GM10248 (cell line): ENCODE results near the gene SLC36A1.

Experiments used
- CTCF ChIA-PET: fragments of 300-600 bp; sonication (Branson Sonifier 250); formaldehyde crosslinking; extraction: SDS; loops from one replicate; lab custom pipeline; 2021; ENCODE audit warnings: antibody characterized with exemption; lab: Yijun Ruan, JAX
- POLR2A ChIA-PET: fragments of 350-650 bp; sonication (Branson Sonifier 250); formaldehyde crosslinking; extraction: SDS; loops from one replicate; lab custom pipeline; 2020; ENCODE audit warnings: antibody characterized with exemption; lab: Yijun Ruan, JAX
- DNase-seq: peaks from one replicate; pipeline ENCODE4 v3.0.0; 2012; ENCODE audit errors: extremely low spot score
- CTCF ChIP-seq: IDR thresholded peaks from 2 replicates; pipeline ENCODE4 v1.5.1; 2012; ENCODE audit warnings: mild to moderate bottlenecking, low read depth; ENCODE audit errors: extremely low read depth, missing control alignments, control extremely low read depth

Gene SLC36A1

GRCh38 chr5:151469386-151469785, 22.0 kb downstream of the SLC36A1 start:
- ChIA-PET POLR2A (no interaction called here), CTCF (no interaction called here)
- no peak for TF ChIP-seq CTCF
- DNase-seq: no peak

GRCh38 chr5:151469992-151470391, 22.6 kb downstream of the SLC36A1 start:
- no peak for DNase-seq
- no peak for TF ChIP-seq CTCF
- ChIA-PET CTCF (no interaction called here), POLR2A (no interaction called here)

- CTCF ChIA-PET: no interaction called here
- no peak for TF ChIP-seq CTCF
- DNase-seq: no peak
Observed at GRCh38 chr5:151470439-151470838, 23.0 kb downstream of the SLC36A1 start.

GRCh38 chr5:151471276-151471675, 23.9 kb downstream of the SLC36A1 start:
- DNase-seq: no peak
- ChIA-PET POLR2A (no interaction called here), CTCF (no interaction called here)
- TF ChIP-seq CTCF: no peak

More at GRCh38 chr5:151470439-151470838, 23.0 kb downstream of the SLC36A1 start:
- POLR2A ChIA-PET: no interaction called here

DNA sequence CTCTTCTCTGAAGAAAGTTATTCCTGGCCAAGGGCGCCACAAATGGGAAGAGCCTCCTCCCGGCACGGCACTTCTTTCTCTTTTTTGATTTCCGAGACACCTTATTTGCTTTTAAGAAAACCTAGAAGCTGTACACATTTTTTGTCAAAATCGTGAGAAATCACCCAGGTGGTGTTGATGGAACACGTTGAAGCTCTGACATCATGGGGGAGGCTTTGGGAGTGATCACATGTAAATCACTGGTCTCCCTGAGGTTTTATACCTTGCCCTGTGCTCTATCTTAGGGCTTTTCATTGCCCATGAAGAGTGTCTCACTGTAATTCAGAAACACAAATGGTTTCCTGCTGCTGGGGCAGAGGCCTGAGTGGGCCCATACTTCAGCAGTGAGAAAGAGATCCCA, 27.4 kb downstream of the SLC36A1 start:
- ChIA-PET CTCF (interaction anchor here (1.0 to 2.3 kb wide), 4 partner anchors 8 to 174 kb away, joined by 3 to 9 read pairs (median 3); partner anchors contain the start of gene SLC36A1), POLR2A (no interaction called here)
- DNase-seq: no peak
- no peak for TF ChIP-seq CTCF

- CTCF ChIA-PET: interaction anchor here (0.9 to 2.3 kb wide), 7 partner anchors 9 to 174 kb away, joined by 3 to 9 read pairs (median 3); partner anchors contain the start of gene SLC36A1
Observed at GRCh38 chr5:151475388-151475787, 28.0 kb downstream of the SLC36A1 start.

More at GRCh38 chr5:151475388-151475787, 28.0 kb downstream of the SLC36A1 start:
- no peak for TF ChIP-seq CTCF
- DNase-seq: no peak
- POLR2A ChIA-PET: no interaction called here
